ENCODE measurements around the gene ANKFY1.

ANKFY1 gene

GRCh38 chr17:4215882-4216570 lies 47.8 kb downstream of the ANKFY1 start:
- TF ChIP-seq CTCF (conservative IDR thresholded peaks at IDR 0.05) = no peak
- no peak overlapping the region for H3K27ac ChIP-seq

GRCh38 chr17:4214157-4214556 lies 49.6 kb downstream of the ANKFY1 start:
- no peak for TF ChIP-seq CTCF (conservative IDR thresholded peaks at IDR 0.05)
- no peak overlapping the region for H3K27ac ChIP-seq

GRCh38 chr17:4209611-4210010 lies 54.2 kb downstream of the ANKFY1 start:
- TF ChIP-seq CTCF (conservative IDR thresholded peaks at IDR 0.05) = no peak

GRCh38 chr17:4208238-4208637 lies 55.5 kb downstream of the ANKFY1 start:
- no peak for TF ChIP-seq CTCF (conservative IDR thresholded peaks at IDR 0.05)
- no peak overlapping the region for H3K27ac ChIP-seq

More at GRCh38 chr17:4209611-4210010, 54.2 kb downstream of the ANKFY1 start:
- no peak overlapping the region for H3K27ac ChIP-seq

GRCh38 chr17:4206962-4207361 lies 56.8 kb downstream of the ANKFY1 start:
- H3K27ac ChIP-seq = no peak overlapping the region
- no peak for TF ChIP-seq CTCF (conservative IDR thresholded peaks at IDR 0.05)

- no peak for TF ChIP-seq CTCF (conservative IDR thresholded peaks at IDR 0.05)
- no peak overlapping the region for H3K27ac ChIP-seq
These were observed 57.9 kb downstream of the ANKFY1 start for GRCh38 chr17:4205917-4206316.

GRCh38 chr17:4204710-4205173 lies 59.0 kb downstream of the ANKFY1 start:
- TF ChIP-seq CTCF (conservative IDR thresholded peaks at IDR 0.05) = no peak
- H3K27ac ChIP-seq = no peak overlapping the region

Data from VCaP (cell line).